ENCODE results near the gene RSL1D1.

The RSL1D1 gene

GRCh38 chr16:11851294-11852091, at the start of gene RSL1D1:
TSS of gene RSL1D1 (minus strand) at chr16:11851542. CDS start at chr16:11851512, 30 bp downstream.
- peak within 1 kb of the TSS; percentile 79 for H3K9ac ChIP-seq (ENCODE audit: low read depth, low read length)
- peaks cover 57% of the 10 kb centered on the region for H3K4me1 ChIP-seq (ENCODE audit: insufficient read depth, low read length)
- ATAC-seq (ENCODE audit: insufficient read depth, low read depth) = peak; percentile 82
- H3K36me3 ChIP-seq (ENCODE audit: insufficient read depth, low read length) = peaks cover 38% of the 10 kb centered on the region
- peak within 1 kb of the TSS; percentile 81 to 85 for H3K4me3 ChIP-seq (ENCODE audit: low read depth in 1 of 2, low read length in 2 of 2)
- H3K27ac ChIP-seq (ENCODE audit: low read length) = peak within 1 kb of the TSS; percentile 82
- no peaks in the 10 kb centered on the region for H3K27me3 ChIP-seq (ENCODE audit: insufficient read depth, low read length, poor library complexity)
- TF ChIP-seq CTCF (IDR thresholded peaks at IDR 0.05; ENCODE audit: borderline replicate concordance, extremely low read depth, low read length, poor library complexity, severe bottlenecking) (no peak), EZH2 (IDR thresholded peaks at IDR 0.05; ENCODE audit: borderline replicate concordance, low read depth, low read length, severe bottlenecking) (no peak)
- DNase-seq = peak; percentile 95
- H2AFZ ChIP-seq (ENCODE audit: low read depth, low read length) = peak within 1 kb of the TSS; percentile 96
- peaks cover 16% of the 10 kb centered on the region; the same call in 1 of the 2 replicates for H4K20me1 ChIP-seq (ENCODE audit: insufficient read depth, low read length)
- no peaks in the 10 kb centered on the region for H3K9me3 ChIP-seq (ENCODE audit: insufficient read depth, low read length, severe bottlenecking)
- peaks cover 95% of the 10 kb centered on the region for H3K79me2 ChIP-seq (ENCODE audit: insufficient read depth, low read length)
- peak within 1 kb of the TSS; percentile 91 for H3K4me2 ChIP-seq (ENCODE audit: insufficient read depth, low read length)

GRCh38 chr16:11901091-11901490, 49.7 kb upstream of the RSL1D1 start:
- Histone ChIP-seq H3K27me3 (ENCODE audit: insufficient read depth, low read length, poor library complexity) (no peaks in the 10 kb centered on the region), H3K36me3 (ENCODE audit: insufficient read depth, low read length) (peaks cover 64% of the 10 kb centered on the region), H3K4me2 (ENCODE audit: insufficient read depth, low read length) (no peak overlapping the region), H3K4me3 (ENCODE audit: low read depth in 1 of 2, low read length in 2 of 2) (no peak overlapping the region), H3K9ac (ENCODE audit: low read depth, low read length) (no peak overlapping the region), H3K79me2 (ENCODE audit: insufficient read depth, low read length) (peaks cover 94% of the 10 kb centered on the region), H3K4me1 (ENCODE audit: insufficient read depth, low read length) (no peaks in the 10 kb centered on the region), H2AFZ (ENCODE audit: low read depth, low read length) (no peak overlapping the region), H3K9me3 (ENCODE audit: insufficient read depth, low read length, severe bottlenecking) (no peaks in the 10 kb centered on the region), H3K27ac (ENCODE audit: low read length) (no peak overlapping the region), H4K20me1 (ENCODE audit: insufficient read depth, low read length) (peaks cover 68% of the 10 kb centered on the region)
- ATAC-seq (ENCODE audit: insufficient read depth, low read depth) (no peak), DNase-seq (no peak)
- TF ChIP-seq EZH2 (IDR thresholded peaks at IDR 0.05; ENCODE audit: borderline replicate concordance, low read depth, low read length, severe bottlenecking) (no peak), CTCF (IDR thresholded peaks at IDR 0.05; ENCODE audit: borderline replicate concordance, extremely low read depth, low read length, poor library complexity, severe bottlenecking) (no peak)

GRCh38 chr16:11896486-11897176, 45.3 kb upstream of the RSL1D1 start:
- Histone ChIP-seq H4K20me1 (ENCODE audit: insufficient read depth, low read length) (peaks cover 42% of the 10 kb centered on the region), H3K27ac (ENCODE audit: low read length) (no peak overlapping the region), H3K4me2 (ENCODE audit: insufficient read depth, low read length) (no peak overlapping the region), H3K27me3 (ENCODE audit: insufficient read depth, low read length, poor library complexity) (no peaks in the 10 kb centered on the region), H3K36me3 (ENCODE audit: insufficient read depth, low read length) (peaks cover 72% of the 10 kb centered on the region), H2AFZ (ENCODE audit: low read depth, low read length) (no peak overlapping the region), H3K9me3 (ENCODE audit: insufficient read depth, low read length, severe bottlenecking) (no peaks in the 10 kb centered on the region), H3K4me3 (ENCODE audit: low read depth in 1 of 2, low read length in 2 of 2) (no peak overlapping the region), H3K9ac (ENCODE audit: low read depth, low read length) (no peak overlapping the region), H3K4me1 (ENCODE audit: insufficient read depth, low read length) (no peaks in the 10 kb centered on the region), H3K79me2 (ENCODE audit: insufficient read depth, low read length) (peaks cover 68% of the 10 kb centered on the region)
- DNase-seq (no peak), ATAC-seq (ENCODE audit: insufficient read depth, low read depth) (no peak)
- TF ChIP-seq EZH2 (IDR thresholded peaks at IDR 0.05; ENCODE audit: borderline replicate concordance, low read depth, low read length, severe bottlenecking) = no peak
- no peak for TF ChIP-seq CTCF (IDR thresholded peaks at IDR 0.05; ENCODE audit: borderline replicate concordance, extremely low read depth, low read length, poor library complexity, severe bottlenecking)
